Kidney glomerular epithelial cell (primary cell): ENCODE data around the gene FOXD3.
"Not testable (repeated sequence)": the region's sequence is repeated elsewhere in the genome, so short reads cannot be mapped to it uniquely, and the experiment has no call there.

Experiments
- DNase-seq: peaks from one replicate; lab custom pipeline; 2025; lab: John Stamatoyannopoulos, UW

Gene FOXD3

GRCh38 chr1:63321066-63321784 is 1.1 kb upstream of the FOXD3 start:
- DNase-seq: no peak

DNA sequence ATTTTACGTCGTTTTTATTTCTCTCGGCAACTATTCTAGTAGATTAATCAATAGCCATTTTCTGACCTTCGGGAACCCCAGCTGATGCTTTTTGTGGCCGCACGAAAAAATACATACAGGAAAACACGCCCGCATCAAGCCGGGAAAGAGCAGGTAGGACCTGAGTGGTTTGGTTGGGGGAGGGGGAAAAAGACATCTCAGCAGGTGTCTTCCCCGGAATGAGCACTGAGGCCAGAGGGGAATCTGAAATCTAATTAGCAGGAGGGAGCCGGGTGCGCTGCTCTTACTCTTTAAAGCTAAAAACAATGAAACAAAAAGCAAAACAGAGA is 618 bp upstream of the FOXD3 start:
- DNase-seq: no peak

DNA sequence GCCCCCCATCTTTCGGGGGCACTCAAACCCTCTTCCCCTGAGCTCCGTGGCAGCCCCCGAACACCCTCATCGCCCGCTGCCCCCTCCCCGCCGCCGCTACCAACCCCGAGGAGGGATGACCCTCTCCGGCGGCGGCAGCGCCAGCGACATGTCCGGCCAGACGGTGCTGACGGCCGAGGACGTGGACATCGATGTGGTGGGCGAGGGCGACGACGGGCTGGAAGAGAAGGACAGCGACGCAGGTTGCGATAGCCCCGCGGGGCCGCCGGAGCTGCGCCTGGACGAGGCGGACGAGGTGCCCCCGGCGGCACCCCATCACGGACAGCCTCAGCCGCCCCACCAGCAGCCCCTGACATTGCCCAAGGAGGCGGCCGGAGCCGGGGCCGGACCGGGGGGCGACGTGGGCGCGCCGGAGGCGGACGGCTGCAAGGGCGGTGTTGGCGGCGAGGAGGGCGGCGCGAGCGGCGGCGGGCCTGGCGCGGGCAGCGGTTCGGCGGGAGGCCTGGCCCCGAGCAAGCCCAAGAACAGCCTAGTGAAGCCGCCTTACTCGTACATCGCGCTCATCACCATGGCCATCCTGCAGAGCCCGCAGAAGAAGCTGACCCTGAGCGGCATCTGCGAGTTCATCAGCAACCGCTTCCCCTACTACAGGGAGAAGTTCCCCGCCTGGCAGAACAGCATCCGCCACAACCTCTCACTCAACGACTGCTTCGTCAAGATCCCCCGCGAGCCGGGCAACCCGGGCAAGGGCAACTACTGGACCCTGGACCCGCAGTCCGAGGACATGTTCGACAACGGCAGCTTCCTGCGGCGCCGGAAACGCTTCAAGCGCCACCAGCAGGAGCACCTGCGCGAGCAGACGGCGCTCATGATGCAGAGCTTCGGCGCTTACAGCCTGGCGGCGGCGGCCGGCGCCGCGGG is 837 bp downstream of the FOXD3 start:
- no peak for DNase-seq

DNA sequence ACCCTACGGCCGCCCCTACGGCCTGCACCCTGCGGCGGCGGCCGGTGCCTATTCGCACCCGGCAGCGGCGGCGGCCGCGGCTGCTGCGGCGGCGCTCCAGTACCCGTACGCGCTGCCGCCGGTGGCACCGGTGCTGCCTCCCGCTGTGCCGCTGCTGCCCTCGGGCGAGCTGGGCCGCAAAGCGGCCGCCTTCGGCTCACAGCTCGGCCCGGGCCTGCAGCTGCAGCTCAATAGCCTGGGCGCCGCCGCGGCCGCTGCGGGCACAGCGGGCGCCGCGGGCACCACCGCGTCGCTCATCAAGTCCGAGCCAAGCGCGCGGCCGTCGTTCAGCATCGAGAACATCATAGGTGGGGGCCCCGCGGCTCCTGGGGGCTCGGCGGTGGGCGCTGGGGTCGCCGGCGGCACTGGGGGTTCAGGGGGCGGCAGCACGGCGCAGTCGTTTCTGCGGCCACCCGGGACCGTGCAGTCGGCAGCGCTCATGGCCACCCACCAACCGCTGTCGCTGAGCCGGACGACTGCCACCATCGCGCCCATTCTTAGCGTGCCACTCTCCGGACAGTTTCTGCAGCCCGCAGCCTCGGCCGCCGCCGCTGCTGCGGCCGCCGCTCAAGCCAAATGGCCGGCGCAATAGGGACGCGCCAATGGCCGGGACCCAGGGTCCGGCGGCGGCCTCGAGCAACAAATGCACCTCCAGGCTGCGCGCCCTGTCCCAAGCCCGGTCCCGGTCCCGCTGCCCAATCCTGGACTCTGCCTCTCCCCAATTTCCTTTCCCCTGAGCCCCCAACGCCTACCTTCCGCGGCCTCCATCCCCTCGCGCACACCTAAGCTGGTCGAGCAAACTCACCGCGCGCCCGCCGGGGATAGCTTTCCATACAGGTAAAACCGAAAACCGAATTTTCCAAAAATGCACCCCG is 1.8 kb downstream of the FOXD3 start:
- no peak for DNase-seq

GRCh38 chr1:63324779-63325119 is 2.4 kb downstream of the FOXD3 start:
- DNase-seq: no peak

DNA sequence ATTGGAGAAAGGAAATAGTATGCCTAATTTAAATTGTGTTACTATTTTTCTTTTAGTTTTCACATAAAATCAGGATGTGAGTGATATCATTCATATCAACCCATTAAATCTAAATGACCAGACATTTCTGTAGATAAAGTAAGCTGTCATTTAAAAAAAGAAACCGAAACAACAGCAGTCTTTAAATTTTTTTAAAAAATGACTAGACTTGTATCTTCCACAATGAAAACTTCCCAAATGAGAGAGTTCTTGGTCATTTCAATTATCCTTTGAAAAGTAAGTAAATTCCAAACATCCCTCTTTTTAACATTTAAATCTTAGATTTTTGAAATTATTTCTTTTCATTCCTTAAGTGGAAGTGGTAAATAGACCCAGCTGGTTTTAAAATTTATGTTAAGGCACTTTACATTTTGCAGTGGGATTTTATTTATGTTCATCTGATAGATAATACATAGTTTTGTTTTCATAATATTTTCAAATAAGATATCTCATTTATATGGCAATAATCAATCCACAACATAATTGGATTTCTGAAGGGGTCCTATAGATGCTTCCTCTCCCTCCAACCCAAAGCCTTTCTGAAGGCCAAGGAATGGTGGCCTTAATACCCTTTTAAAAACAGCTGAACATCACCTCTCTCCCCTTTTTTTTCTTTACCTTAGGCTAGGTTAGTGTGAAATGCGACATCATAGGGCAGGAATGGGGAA is 3.1 kb downstream of the FOXD3 start:
- DNase-seq: no peak

GRCh38 chr1:63326106-63326472 is 3.7 kb downstream of the FOXD3 start:
- no peak for DNase-seq

DNA sequence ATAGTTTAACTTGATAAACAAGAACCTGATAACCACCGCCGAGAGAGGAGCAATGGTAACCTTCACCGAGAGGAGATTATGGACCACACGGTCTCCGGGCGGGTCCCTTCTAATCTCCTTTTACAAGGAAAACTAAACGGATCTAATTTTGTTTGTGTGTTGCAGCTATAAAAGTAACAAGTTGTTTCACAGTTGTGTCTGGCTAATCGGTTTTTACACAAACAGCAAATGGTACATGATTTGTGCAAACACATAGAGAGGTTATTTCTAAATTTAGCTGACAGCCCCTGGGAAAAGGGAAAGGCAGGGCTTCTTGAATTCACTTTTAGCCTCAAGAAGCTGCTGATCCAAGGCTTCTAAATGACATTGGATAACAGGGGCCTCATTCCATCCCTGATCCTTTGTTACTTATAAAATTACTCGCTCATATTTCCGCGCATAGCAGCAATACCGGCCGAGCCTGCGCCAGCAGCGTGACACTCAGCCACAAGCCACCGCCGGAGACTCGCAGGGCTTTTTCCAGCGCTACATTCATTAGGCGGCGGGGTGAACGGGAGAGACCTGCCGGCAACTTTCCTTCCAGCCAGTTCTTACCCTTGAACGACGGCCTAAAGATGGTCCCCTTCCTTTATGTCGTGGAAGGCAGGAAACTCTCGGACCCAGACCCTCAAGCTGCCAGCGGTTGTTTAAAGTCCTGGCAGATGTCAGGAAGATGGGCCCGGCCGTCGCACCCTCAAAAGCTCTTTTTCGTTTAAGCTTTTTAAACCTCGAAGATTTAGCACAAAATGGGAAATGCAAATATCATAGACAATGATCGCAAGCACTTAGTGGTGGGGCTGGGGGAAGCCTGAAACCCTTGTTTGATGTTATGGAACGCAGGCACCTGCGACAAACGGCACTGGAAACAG is 4.4 kb downstream of the FOXD3 start:
- no peak for DNase-seq

DNA sequence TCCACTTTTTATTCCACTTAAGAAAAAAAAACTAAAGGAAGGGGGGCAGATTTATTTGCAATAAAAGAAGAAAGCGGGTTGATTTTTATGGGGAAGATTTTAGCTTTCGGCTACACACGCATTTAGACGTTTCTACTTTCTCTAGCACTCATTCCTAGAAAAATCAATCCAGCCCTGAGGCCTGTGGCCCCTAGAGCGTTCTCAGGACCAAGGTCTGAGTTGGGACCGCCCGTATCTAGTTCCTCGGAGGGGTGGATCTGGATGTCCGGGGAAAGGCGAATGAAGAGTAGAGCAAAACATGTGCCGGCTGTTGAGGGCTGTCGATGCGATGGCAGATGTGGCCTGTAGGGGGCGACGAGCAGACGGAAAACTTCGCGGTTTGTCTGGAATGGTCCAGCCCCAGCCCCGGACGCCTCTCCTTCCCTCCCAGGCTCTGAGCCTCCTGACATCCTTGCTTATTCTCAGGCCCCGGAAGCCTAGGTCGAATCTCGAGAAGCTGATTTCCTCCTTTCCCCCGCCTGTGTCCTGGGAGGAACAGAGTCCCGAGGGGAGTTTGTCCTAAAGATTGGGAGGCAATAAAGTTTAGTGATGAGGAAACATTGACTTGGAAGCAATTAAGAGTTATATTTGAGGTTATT is 5.2 kb downstream of the FOXD3 start:
- DNase-seq: no peak

- DNase-seq: no peak
Measured at GRCh38 chr1:63328122-63328521, 5.8 kb downstream of the FOXD3 start.

- no peak for DNase-seq
Measured at GRCh38 chr1:63328781-63329180, 6.4 kb downstream of the FOXD3 start.

GRCh38 chr1:63329621-63330330 is 7.4 kb downstream of the FOXD3 start:
- DNase-seq: no peak

DNA sequence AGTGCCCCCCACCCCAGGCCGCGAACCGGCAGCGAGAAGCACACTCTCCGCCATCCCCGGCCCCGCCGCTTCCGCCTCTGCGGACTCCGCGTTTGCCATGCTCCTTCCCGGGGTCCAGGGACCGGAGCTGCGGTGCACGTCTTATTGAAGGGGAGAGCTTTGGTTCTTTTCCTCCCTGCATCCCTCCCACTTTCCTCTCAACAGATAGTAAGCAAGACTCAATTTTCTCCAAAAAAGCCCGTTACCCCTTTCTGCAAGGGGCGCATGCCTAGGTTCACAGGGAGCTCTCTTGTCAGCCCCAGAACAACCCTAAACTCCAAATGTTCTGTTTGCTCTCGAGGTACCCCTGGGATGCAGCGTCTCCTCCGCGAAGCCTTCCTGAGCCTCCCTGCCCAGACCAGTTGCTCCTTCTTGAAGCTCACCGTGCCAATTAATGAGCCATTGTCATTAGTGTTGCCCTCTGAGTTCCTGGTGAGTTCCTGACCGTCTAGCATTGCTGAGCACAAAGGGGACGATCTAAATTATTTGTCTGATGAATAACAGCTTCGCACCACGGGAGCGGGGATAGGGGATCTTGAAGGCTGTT is 8.1 kb downstream of the FOXD3 start:
- DNase-seq: no peak

DNA sequence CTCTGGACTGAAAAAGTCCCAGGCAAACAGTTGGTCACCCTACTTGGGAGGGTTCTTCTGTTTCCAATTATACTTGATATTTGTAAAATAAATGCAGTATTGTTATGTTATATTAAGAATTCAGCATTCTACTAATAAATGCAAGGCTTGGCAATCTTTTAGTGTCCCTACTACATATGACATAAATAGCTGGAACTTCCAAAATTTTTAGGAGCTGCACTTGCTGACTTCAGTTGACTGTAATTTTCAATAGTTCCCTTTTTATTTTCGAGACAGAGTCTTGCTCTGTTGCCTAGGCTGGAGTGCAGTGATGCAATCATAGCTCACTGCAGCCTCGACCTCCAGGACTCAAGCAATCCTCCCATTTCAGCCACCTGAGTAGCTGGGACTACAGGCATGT is 20.0 kb downstream of the FOXD3 start:
- DNase-seq: no peak

- DNase-seq: no peak
Measured at GRCh38 chr1:63343922-63344321, 21.6 kb downstream of the FOXD3 start.

DNA sequence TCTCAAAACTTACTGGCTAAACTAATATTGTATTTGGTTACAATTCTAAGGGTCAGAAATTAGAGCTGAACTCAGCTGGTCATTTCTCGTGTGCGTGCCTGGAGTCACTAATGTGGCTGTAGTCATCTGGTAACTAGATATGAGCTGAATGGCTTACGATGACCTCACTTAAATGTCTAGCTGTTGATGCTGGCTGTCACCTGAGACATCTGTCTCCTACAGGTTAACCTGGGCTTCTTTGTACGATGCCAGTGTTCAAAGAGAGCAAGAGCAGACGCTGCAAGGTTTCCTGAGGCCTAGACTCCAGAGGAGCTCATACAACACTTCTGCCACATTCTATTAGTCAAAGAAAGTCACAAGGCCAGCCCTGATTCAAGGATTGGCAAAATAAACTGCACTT is 28.0 kb downstream of the FOXD3 start:
- DNase-seq: no peak

DNA sequence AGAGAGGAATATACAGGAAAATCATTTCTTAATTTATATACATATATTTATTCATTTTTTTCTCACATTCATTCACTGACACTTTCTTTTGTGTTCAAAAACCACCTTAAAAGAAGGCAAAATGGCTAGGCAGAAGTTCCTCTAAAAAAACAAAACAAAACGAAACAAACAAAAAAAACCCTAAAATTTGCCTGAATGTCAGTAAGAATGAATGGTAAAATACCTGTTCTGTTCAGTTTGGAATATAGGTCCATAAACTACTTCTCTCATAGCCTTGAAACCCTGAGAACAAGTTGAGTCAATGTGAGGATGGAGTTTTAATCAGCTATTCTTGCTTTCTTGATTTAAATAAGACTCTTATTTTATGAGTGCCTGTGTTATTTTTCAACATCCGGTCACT is 30.4 kb downstream of the FOXD3 start:
- DNase-seq: no peak

DNA sequence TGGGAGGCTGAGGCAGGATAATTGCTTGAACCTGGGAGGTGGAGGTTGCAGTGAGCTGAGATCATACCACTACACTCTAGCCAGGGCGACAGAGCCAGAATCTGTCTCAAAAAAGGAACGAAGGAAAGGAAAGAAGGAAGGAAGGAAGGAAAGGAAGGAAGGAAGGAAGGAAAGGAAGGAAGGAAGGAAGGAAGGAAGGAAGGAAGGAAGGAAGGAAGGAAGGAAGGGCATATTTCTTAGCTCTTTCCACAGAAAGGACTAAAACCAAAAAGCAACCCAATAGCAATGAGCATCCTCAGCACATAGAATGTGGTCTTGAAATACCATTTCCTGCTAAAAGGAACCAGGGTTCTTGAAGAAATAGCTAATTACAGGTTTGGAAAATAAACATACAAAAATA is 33.9 kb downstream of the FOXD3 start:
- not testable (repeated sequence) for DNase-seq

DNA sequence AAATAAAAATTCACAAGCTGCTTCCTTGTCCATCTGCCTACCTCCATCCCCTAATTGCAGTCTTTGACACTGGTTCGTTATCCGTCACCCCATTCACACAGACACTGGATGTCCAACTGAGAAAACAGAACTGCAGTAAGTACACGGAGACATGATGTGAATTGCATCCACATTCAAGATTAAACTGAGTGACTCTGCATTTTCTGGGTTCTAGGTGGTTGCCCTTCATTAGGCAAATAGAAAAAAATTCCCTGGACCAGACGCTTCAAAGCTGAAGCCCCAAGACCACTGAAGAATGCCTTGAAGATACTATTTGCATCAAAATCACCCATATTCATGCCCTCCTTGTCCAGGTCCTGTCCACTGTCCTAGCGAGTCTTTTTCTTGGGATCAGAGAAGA is 37.2 kb downstream of the FOXD3 start:
- no peak for DNase-seq
